Stimulated activated CD8-positive, alpha-beta memory T cell treated with anti-CD3 and anti-CD28 coated beads, Interleukin-2, amount 100 ng/mL, for 1 hour (primary cell): ENCODE measurements around the gene MSLN.
A peak's percentile ranks its signal among the peaks of the same experiment; 100 is the strongest.
"Not testable (repeated sequence)": the region's sequence is repeated elsewhere in the genome, so short reads cannot be mapped to it uniquely, and the experiment has no call there.

Experiments used
- DNase-seq, 2 donors: peaks; one replicate each; pipeline ENCODE4 v3.0.0-alpha.2; 2020; ENCODE audit warnings: low read depth in 2 of 2

Gene MSLN

DNA sequence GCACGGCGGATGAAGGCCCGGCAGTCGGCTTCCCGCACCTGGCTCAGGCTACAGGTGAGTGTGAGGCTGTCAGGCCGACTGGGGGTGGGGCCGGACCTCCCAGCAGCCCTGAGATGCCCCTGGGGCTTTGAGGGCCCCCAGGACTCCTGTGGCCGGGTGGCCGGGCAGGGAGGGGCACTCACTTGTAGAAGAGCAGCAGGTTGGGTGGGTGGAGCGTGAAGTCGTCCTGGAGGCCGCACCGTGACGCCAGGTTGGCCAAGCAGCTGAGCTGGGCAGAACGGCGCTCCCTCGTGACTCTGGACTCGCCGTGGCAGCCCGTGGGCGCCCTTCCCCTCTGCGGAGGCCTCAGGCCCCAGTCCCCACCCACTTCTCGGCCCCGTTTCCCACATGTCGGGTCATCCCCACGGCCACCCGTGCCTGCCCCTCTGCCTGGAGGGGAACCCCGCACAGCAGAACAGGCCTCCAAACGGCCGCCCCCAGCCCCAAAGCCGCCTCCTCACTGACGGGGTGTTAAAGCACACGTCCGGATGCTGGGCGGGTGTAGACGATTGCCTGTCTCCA, 14.8 kb downstream of the MSLN start:
- no peak for DNase-seq

- DNase-seq, result not testable (repeated sequence)
These were observed 15.8 kb downstream of the MSLN start for GRCh38 chr16:776298-776697.

GRCh38 chr16:776824-777223, 16.3 kb downstream of the MSLN start:
- no peak for DNase-seq

- no peak for DNase-seq
These were observed 17.3 kb downstream of the MSLN start for GRCh38 chr16:777826-778225.

GRCh38 chr16:778447-778846, 17.9 kb downstream of the MSLN start:
- DNase-seq, result no peak

- no peak for DNase-seq
These were observed 18.5 kb downstream of the MSLN start for GRCh38 chr16:778909-779527.

DNA sequence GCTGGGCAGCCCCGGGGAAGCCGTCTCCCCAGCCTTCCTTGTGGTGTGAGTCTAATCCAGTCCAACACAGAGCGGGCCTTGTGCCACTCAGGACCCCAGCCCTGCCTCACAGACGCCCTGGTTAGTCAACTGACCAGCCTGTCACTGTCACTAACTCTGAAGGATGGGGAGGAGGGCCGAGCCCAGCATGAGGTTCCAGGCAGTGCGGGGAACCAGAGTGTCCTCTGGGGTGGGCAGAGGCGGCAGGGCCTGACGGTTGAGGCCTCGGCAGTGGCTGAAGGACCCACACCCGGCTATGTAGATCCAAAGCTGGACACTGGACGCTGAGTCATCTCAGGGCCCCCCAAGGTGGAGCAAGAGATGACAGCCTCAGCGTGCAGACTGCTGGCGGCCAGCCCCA, 19.0 kb downstream of the MSLN start:
- DNase-seq, result no peak

- no peak for DNase-seq
These were observed 19.8 kb downstream of the MSLN start for GRCh38 chr16:780296-780695.

DNA sequence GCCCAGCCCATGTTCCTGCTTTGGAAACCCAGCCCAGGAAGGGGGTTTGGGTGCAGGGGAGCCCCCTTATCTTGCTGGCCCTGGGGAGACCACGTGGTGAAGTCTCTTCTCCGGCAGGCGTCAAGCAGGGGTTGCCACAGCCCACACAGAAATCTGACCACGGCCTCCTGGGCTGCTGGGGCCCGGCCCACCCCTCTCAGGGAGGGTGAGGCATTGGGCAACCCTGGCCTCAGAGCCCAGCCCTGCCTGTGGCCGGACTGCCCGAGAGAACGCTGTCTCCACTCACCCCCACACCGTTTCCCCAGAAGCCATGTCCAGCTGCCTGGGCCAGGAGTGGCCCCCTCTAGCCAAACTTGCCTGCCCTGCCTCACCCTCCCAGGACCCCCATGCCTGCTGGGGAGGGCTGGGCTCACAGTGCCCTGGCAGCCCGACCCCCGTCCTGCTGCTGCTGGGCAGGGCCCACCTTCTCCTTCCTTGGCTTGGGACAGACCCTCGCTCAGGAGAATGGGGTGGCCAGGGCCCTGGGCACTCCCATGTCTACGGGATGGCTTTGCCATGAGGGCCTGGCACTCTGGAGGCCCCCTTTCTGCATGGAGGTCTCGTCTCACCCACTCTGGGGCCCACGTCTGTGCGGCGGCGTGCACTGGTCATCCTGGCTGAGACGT, 20.9 kb downstream of the MSLN start:
- no peak for DNase-seq

DNA sequence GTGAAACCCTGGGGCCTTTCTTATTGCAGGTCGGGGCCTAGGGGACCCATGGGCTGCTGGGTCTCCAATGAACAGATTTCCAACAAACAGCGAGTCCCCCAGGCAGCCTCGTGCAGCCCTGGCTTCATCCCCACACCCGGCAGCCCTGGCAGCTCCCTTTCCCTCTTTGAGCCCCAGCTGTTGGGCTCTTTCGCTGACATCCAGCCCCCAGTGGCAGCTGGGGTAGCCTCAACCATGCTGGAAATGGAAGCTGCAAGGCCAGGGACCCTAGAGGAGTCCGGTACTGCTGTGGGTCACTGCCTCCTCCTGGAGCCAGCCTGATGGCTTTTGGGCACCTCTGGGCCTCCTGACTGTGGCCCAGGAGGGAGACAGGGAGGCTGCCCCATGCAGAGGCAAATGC, 21.7 kb downstream of the MSLN start:
- DNase-seq, result no peak

DNA sequence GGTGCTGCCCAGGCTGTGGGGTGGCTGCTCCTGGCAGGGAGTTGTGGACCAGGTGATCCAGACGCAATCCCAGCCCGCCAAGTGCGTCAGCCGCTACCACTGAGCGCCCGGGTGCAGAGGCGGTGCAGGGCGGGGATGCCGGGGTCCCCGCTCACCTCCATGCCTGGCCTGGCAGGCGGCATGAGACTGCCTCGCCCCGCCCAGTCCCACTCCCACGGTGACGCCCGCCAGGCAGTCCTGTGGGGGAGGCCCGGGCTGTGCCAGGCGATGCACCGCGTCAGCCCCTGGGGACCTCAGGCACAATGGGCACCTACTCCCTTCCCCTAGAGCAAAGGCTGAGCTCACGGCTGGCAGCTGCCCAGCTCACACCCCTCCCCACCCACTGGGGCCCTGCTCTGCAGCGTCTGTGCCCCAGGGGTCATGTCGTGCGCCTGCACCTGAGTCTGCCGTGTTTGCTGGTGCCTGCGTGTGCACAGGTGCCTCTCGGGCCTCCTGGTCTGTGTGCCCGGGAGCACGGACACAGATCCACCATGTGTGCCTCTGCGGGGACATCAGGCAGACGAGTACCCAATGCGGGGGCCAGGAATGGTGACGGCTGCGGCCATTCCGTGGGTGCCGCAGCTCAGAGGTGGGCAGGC, 22.4 kb downstream of the MSLN start:
- DNase-seq, result no peak

- DNase-seq, result no peak
These were observed 23.0 kb downstream of the MSLN start for GRCh38 chr16:783404-784161.

GRCh38 chr16:784431-784830, 23.9 kb downstream of the MSLN start:
- DNase-seq, result no peak

DNA sequence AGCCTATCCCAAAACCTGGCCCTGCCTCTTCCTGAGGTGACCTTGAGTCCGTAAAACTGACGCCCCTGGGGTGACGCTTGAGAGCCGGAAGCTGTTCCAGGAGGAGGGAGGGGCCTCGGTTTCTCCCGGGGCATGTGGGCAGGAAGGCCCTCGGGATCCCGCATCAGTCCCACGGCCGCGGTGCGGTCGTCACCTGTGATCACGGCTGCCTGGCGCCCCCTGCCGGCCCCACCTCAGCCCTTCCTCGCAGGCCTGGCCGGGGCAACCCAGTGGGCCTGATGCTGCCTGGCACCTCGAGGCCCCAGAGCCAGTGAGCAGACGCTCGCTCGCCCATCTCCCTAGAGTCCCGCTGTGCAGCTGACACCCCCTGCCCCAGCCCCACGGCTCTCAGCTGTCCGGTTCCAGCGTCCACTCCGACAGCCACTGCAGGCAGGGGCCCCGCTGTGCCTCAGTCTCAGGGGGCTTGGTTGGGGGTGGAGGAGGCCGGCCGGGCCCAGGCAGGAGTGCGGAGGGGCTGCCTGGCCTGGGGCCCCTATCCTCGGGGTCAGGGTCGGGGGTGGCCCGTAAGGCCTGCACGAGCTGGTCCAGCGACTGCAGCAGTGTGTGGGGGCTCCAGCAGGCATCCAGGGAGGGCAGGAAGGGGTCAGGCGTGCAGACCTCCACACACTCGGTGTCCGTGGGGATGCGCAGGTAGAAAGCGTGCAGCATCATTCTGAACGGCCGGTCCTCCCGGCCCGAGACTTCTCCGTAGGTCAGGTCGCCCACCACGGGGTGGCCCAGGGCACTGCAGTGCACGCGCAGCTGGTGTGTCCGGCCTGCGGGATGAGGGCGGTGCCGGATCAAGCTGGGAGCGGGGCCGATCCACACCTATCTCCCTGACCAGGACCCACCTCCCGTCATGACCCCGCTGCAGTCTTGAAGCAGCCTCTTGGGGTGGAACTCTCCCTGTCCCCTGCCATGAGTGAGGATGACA, 25.3 kb downstream of the MSLN start:
- peak; percentile 35 to 62 for DNase-seq

DNA sequence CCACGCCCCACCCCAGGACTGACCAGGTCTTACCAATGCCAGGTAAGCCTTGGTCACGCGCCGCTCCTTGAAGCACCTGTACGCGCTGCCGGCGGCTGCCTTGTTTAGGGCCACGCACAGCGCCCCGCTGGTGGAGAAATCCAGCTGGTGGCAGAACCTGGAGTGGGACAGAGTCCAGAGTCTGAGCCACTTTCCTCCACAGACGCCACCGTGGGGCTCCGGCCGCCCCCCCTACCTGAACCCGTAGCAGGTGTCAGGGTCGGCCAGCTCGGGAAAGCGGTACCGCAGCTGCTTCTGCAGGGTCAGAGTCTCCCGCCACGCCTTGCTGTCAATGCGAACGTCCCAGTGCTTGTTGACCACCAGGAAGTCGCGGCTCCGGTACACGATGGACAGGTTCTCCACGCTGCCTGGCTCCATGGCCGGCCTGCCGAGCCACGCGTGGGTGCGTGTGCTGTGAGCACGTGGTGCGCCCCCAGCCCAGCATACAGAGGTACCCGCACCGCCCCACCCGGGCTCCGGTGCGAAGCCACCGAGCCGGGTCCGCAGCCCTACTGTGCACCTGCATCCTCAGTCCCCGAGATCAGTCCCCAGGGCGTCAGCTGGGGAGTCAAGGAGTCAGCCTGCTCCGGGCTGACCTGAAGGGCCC, 26.9 kb downstream of the MSLN start:
- DNase-seq, result no peak

- DNase-seq, result no peak
These were observed 27.5 kb downstream of the MSLN start, which contains the start of gene RPUSD1 for GRCh38 chr16:787978-788398. TSS of gene RPUSD1 (minus strand) at chr16:788381. CDS start at chr16:787737, 644 bp downstream.

- DNase-seq, result peak; percentile 87 to 94
These were observed 28.0 kb downstream of the MSLN start, which contains the start of gene CHTF18 for GRCh38 chr16:788399-789126. TSS of gene CHTF18 (plus strand) at chr16:788620. CDS start at chr16:788685, 65 bp downstream.

- DNase-seq, result no peak
These were observed 28.8 kb downstream of the MSLN start for GRCh38 chr16:789191-789850.

DNA sequence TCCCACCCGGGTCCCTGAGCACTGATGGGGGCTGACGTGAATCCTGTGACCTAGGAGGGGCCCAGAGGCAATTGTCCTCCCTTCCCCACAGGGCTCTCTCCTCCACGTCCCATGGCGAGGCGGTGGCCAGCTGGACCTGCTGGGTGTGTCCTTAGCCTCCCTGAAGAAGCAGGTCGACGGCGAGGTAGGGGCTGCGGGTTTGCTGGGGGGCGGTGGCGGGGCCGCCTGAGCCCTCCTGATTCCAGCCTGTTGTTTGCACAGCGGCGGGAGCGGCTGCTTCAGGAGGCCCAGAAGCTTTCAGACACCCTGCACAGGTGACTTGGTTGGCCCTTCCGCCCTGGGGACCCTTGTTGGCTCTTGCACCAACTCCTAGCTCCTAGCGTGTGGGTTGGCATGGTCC, 29.6 kb downstream of the MSLN start:
- DNase-seq, result no peak
